ENCODE measurements around the gene GCNT1.

GRCh38 chr9:76466299-76466605 is 7.3 kb downstream of the GCNT1 start:
- TF ChIP-seq CTCF (IDR thresholded peaks at IDR 0.05; ENCODE audit: borderline replicate concordance, extremely low read depth, low read length, poor library complexity, severe bottlenecking) = no peak
- TF ChIP-seq EZH2 (IDR thresholded peaks at IDR 0.05; ENCODE audit: borderline replicate concordance, low read depth, low read length, severe bottlenecking) = no peak
